Endothelial cell of hepatic sinusoid (primary cell): ENCODE results near the gene COL5A3.

Source experiments
- in situ Hi-C: cut with HindIII; loops from 2 replicates; pipeline ENCODE4 v1.10.0; 2017; ENCODE audit warnings: low sequenced_read_pairs

COL5A3 gene

GRCh38 chr19:9912551-9913236 is 97.6 kb downstream of the COL5A3 start:
- in situ Hi-C loops = no loop called here

- in situ Hi-C loops = no loop called here
These were observed 98.6 kb downstream of the COL5A3 start for GRCh38 chr19:9911524-9912185.

- in situ Hi-C loops = no loop called here
These were observed 99.7 kb downstream of the COL5A3 start for GRCh38 chr19:9910625-9911024.
